ENCODE results near the gene SKIDA1. TPM values are rescaled to one million over a fixed set of nuclear protein-coding genes. Genes with fewer than 3 reads are reported as not detected.
"Not testable (repeated sequence)": the region's sequence is repeated elsewhere in the genome, so short reads cannot be mapped to it uniquely, and the experiment has no call there.

Gene SKIDA1
- total RNA-seq (2014; rRNA removed; shearing (Covaris generic)) = 1.3 TPM in 2 replicates
- 1.4 TPM in 2 replicates for polyA plus RNA-seq (2014; cell fraction: nucleus; rRNA removed)

DNA sequence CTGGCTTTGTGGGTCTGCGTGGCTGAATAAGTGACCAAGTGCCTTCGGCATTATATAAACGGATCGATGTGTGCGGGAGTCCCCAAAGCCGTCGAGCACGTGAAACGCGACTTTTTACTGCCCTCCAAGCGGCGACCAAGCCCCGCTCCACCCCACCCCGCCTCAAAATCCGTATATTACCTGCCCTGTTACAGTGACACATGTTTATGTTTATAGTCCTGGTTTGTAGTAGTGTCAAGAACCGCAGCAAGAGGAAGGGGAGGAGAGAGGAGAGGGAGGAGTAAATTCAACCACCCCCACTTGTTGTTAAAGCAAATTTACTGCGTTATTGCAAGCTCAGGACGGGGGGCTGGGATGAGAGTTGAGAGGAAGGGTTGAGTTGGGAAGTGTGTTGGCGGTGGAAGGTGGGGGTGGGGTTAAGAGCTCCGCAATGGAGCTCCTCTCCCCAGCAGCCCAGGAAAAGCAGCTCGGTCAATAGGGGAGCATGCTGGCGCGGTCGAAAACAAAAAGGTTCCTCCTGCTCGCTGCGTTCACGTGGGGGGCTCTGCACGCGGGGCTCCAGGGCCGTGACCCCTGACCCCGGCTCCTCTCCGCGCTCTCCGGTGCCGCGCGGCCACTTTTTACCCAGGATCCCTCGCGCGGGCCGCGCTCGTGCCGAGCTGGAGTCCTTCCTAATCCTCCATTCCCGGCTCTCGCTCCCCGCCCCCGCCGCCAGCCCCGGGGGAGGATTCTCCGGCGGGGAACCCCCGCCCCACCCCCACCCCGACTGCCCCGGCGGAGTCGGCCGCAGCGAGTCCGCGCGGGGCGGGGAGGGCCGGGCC, at the start of gene SKIDA1:
Gene SKIDA1, minus strand, starts transcription at position 316 of the 821 bp plus-strand sequence. CDS start 7,860 bp downstream, outside the sequence.
- DNase-seq (ENCODE audit: extremely low read depth, low read depth) = peak; percentile 93

DNA sequence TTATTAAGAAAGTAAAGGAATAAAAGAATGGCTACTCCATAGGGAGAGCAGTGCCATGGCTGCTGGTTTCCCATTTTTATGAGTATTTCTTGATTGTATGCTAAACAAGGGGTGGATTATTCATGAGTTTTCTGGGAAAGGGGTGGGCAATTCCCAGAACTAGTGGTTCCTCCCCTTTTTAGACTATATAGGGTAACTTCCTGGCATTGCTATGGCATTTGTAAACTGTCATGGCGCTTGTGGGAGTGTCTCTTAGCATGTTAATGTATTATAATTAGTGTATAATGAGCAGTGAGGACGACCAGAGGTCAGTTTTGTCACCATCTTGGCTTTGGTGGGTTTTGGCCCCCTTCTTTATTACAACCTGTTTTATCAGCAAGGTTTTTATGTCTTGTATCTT, 49.0 kb upstream of the SKIDA1 start:
- not testable (repeated sequence) for DNase-seq (ENCODE audit: extremely low read depth, low read depth)

DNA sequence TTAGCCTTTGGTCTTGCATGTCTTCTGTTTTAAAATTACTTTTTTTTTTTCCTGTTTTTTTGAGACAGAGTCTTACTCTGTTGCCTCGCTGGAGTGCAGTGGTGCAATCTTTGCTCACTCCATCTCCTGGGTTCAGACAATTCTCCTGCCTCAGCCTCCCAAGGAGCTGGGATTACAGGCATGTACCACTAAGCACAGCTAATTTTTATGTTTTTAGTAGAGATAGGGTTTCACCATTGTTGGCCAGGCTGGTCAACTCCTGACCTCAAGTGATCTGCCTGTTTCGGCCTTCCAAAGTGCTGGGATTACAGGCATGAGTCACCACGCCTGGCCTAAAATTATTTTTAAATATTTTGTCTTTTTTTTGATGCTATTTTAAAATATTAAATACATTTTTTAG, 47.1 kb upstream of the SKIDA1 start:
- no peak for DNase-seq (ENCODE audit: extremely low read depth, low read depth)

- DNase-seq (ENCODE audit: extremely low read depth, low read depth) = no peak
Measured at GRCh38 chr10:21570761-21571521, 45.5 kb upstream of the SKIDA1 start.

DNA sequence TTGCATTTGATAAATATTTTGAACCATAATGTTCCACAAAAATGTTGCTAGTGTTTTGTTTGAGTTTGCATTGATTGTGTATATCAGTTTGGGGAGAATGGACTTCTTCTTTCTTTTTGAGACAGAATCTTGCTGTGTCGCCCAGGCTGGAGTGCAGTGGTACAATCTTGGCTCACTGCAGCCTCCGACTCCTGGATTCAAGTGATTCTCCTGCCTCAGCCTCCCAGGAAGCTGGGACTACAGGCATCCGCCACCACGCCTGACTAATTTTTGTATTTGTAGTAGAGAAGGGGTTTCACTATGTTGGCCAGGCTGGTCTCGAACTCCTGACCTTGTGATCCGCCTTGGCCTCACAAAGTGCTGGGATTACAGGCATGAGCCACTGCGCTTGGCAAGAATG, 33.5 kb upstream of the SKIDA1 start:
- not testable (repeated sequence) for DNase-seq (ENCODE audit: extremely low read depth, low read depth)

- DNase-seq (ENCODE audit: extremely low read depth, low read depth) = no peak
Measured at GRCh38 chr10:21556527-21556926, 31.0 kb upstream of the SKIDA1 start.

DNA sequence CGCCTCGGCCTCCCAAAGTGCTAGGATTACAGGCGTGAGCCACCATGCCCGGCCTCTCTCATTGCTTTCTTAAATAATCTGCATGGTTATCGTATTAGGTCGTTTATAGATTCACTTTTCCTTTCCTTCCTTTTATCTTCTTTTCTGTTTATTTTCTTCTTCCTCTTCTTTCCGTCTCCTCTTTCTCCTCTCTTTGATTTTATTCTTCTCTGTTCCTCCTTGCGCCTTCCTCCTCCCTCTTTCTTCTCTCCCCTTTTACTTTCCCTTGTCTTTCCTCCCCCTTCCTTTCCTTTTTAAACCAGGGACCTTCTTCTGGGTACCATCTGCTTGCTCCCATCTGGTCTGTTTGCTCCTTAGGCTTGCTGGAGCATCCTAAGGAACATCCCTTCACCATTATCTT, 27.2 kb upstream of the SKIDA1 start:
- no peak for DNase-seq (ENCODE audit: extremely low read depth, low read depth)

DNA sequence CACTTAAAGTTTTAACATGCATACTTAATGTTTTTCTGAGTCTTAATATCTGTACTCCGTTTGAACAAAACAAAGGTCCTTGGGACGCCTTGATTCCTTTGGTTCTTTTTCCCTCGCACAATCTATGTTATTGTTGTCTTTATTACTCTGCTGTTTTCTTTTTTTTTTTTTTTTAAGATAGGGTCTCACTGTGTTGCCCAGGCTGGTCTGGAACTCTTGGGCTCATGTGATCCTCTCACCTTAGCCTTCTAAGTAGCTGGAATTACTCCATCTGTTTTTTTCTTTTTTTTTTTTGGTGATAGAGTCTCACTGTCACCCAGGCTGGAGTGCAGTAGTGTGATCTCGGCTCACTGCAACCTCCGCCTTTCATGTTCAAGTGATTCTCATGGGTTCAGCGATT, 21.8 kb upstream of the SKIDA1 start:
- no peak for DNase-seq (ENCODE audit: extremely low read depth, low read depth)

DNA sequence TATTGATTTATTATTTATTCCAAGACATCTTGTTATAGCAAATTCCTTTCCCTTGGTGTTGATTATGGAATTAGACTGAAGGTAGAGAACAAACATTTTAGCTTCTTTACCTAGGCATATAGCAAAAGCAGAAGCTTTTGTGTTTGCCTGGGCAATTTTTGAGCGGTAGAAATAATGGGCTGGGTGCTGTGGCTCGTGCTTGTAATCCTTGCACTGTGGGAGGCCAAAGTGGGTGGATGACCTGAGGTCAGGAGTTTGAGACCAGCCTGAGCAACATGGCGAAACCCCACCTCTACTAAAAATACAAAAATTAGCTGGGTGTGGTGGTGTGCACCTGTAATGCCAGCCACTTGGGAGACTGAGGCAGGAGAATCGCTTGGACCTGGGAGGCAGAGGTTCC, 15.2 kb upstream of the SKIDA1 start:
- DNase-seq (ENCODE audit: extremely low read depth, low read depth) = not testable (repeated sequence)

DNA sequence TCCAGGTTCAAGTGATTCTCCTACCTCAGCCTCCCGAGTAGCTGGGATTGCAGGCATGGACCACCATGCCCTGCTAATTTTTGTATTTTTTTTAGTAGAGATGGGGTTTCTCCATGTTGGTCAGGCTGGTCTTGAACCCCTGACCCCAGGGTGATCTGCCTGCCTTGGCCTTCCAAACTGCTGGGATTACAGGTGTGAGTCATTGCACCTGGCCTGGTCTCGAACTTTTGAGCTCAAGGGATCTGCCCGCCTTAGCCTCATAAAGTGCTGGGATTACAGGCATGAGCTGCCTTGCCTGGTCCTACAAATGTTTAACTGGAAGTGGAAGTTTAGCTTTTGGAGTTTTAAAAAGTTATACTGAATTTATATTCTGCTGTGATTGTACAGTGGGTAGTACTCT, 11.4 kb upstream of the SKIDA1 start:
- no peak for DNase-seq (ENCODE audit: extremely low read depth, low read depth)

DNA sequence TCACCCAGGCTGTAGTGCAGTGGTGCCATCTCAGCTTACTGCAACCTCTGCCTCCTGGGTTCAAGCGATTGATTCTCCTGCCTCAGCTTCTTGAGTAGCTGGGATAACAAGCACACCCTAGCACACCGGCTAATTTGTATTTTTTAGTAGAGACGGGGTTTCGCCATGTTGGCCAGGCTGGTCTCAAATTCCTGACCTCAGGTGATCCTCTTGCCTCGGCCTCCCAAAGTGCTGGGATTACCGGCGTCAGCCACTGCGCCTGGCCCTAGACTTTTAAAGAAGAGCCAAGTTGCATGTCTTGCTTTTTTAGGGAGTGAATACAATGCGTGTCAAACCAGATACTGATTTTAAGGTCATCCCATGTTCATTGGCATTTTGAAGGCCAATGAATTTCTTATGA, 10.5 kb upstream of the SKIDA1 start:
- DNase-seq (ENCODE audit: extremely low read depth, low read depth) = not testable (repeated sequence)

DNA sequence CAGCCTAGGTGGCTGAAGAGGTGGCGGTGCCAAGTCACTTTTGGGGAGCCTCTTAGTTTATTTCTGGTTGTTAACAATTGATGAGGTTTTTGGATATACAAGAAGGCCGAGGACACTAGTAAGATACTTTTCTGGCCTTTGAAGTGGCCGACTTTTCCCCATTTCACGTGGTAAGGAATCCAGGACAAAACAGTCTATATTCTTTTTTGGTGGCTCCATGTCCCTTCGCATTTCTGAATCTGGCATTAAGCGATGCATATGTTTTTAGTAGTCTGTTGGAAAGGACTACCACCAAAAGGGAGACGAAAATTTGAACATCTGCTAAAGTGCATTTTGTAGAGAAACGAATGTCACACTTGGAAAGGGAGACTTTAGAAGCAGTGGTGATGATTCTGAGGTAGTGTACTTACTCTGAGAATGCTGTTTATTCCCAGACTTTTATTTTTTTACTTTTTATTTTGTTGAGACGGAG, 10.0 kb upstream of the SKIDA1 start:
- DNase-seq (ENCODE audit: extremely low read depth, low read depth) = no peak

DNA sequence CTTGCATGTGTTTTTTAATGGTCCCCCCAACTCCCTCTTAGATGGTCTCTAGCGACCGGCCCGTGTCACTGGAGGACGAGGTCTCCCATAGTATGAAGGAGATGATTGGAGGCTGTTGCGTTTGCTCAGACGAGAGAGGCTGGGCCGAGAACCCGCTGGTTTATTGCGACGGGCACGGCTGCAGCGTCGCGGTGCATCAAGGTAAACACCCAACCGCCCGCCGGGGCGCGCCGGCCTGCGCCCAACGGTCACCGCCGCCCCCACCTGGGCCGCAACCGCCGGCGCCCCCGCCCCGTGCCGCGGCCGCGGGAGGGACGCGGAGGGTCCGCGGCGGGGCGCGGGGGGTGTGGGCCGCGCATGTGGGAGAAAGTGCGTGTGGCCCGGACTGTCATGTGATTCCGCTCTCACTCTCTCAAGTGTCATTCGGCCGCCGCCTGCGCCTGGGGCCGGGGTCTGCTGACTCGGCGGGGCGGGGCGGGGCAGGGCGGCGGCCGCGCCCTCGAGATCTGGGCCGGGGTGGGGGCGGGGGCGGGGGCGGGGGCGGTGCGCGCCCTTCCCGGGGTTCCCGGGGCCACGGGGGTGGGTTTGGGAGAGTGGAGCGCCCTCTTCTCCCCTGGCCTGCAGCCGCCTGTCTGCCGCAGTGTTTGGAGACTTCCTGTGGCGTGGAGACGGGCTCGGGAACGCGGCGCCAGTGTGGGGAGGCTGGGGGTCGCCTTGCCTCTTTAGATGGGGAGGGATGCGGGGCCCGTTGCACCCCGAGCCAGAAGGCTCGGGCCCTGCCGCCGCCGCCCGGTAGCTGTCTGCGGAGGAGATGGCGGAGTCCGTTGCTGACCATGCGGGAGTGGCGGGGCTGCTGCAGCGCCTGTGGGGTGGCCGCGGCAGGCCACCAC, 9.4 kb upstream of the SKIDA1 start:
- DNase-seq (ENCODE audit: extremely low read depth, low read depth) = no peak

GRCh38 chr10:21534280-21534586, 8.8 kb upstream of the SKIDA1 start:
- DNase-seq (ENCODE audit: extremely low read depth, low read depth) = no peak

- peak; percentile 90 for DNase-seq (ENCODE audit: extremely low read depth, low read depth)
Measured at GRCh38 chr10:21533467-21534279, 8.2 kb upstream of the SKIDA1 start, which contains the start of gene MLLT10. TSS of gene MLLT10 (plus strand) at chr10:21534232. CDS start at chr10:21534645, 413 bp downstream.

DNA sequence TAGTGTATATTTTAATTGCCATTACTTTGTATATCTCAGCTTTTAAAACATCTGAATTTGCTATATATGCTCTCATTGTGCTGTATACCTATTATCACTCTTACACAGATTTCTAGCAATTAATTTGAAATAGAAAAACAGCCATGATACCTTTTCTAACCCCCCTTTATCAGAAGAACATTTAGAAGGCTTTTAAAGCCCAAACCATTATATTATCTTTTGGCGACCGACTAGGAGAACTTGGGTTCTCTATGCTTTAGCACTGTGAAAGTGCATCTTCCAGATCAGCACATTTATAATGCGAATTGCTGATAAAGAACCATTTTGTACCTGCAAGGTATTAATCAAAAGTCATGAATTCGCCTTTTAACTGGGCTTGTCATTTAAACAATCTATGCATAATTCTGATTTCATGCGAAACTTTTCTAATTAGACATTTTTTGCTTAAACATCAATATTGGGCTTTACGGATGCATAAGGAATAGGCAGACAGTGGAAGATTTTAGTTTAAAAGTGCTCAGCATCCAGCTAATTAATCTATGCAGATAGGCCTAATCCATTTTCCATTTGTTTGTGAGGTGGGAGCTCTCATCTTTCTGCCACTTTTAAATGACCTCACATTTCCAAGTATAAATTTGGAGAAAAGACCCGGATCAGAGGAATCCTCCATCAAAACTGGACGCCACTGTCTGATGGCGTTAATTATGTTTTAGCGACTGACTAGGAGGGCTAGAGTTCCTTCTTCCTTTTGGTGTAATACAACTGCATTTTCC, 7.4 kb upstream of the SKIDA1 start:
- no peak for DNase-seq (ENCODE audit: extremely low read depth, low read depth)

DNA sequence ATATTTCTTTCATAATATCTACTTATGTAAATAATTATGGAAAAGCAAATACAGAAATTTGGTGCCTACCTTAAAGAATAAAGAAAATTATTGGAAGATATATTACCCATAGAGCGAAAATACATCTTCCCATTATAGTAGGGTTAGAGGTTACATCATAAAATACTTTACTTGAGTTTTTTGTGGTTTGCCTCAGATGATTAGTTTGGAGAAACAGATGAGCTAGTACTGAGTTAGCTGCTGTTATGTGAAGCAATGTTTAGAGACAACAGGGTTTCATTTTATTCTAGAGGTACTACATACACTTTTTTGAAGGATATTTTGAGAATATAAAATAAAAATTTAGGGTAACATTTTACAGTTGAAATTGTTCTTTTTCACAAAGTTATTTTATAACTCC, 5.7 kb upstream of the SKIDA1 start:
- DNase-seq (ENCODE audit: extremely low read depth, low read depth) = no peak

DNA sequence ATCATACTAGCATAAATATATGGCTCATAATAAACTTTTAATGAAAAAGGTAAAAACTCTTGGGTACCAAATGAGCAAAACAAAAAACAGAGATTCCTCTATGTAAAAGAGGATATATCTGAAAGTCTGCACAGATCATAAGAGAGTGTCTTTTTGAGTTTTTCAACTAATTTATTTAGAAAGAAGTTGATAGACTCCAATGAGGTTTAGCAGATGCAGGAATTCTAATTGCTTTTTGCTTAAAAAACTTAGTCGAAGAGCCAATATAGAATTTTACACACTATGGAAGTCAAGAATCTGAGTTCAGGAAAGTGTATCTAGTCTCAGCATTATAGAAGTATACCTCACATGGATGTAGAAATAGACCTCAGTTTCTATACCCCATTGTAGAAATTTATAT, 5.2 kb upstream of the SKIDA1 start:
- DNase-seq (ENCODE audit: extremely low read depth, low read depth) = no peak

DNA sequence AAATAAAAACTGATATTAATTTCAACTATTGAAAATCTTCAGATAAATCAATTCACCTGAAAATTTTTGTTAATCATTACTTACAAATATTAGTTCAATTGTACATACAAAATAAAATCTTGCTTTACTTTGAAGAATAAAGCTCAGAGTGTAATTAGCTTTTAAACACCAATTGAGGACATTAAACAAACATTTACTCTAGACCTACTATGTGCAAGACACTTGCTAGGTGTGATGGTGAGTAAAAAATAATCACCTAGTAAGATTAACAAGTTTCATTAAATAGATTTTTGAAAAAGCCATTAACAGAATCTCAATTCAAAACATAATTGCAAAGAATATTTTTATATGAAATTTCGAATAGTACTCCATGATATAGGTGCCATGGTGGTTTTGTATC, 4.7 kb upstream of the SKIDA1 start:
- DNase-seq (ENCODE audit: extremely low read depth, low read depth) = no peak
